Endothelial cell (in vitro differentiated cells): ENCODE measurements around the gene TIPRL. TPM values are rescaled to one million over a fixed set of nuclear protein-coding genes. Genes with fewer than 3 reads are reported as not detected.

Experiments
- DNase-seq: peaks from one replicate; pipeline ENCODE4 v3.0.0; 2021; ENCODE audit warnings: low spot score
- H3K27ac Mint-ChIP-seq: one replicate; pipeline ENCODE4 v1.8.0; 2021; ENCODE audit warnings: mixed read lengths, inconsistent platforms; ENCODE audit not compliant: unreplicated experiment
- H3K27me3 Mint-ChIP-seq: one replicate; pipeline ENCODE4 v1.8.0; 2021; ENCODE audit warnings: mild to moderate bottlenecking, moderate library complexity, mixed read lengths, inconsistent platforms; ENCODE audit not compliant: unreplicated experiment
- H3K36me3 Mint-ChIP-seq: one replicate; pipeline ENCODE4 v1.8.0; 2021; ENCODE audit warnings: mild to moderate bottlenecking, low read depth, mixed read lengths, inconsistent platforms; ENCODE audit not compliant: unreplicated experiment
- H3K4me1 Mint-ChIP-seq: one replicate; pipeline ENCODE4 v1.8.0; 2021; ENCODE audit warnings: mild to moderate bottlenecking, mixed read lengths, inconsistent platforms; ENCODE audit not compliant: unreplicated experiment
- H3K4me3 Mint-ChIP-seq: one replicate; pipeline ENCODE4 v1.8.0; 2021; ENCODE audit warnings: mild to moderate bottlenecking, mixed read lengths, inconsistent platforms; ENCODE audit not compliant: unreplicated experiment
- H3K9me3 Mint-ChIP-seq: one replicate; pipeline ENCODE4 v1.8.0; 2021; ENCODE audit warnings: mixed read lengths, inconsistent platforms; ENCODE audit not compliant: unreplicated experiment
- total RNA-seq: library from RNA; stranded (reverse); fragmentation: NEBNext Ultra II Directional; extraction: Animal tissue kit (Norgen Biotek cat#: 25700); gene quantifications from one replicate; pipeline ENCODE4 v1.2.1, GENCODE V29; 2021; ENCODE audit not compliant: unreplicated experiment
- TF ChIP-seq, protein P1 (sequence below): fragments of 200-600 bp; sonication (generic); IDR thresholded peaks from one replicate; pipeline ENCODE4 v1.5.0; 2021; ENCODE audit warnings: antibody characterized with exemption; ENCODE audit not compliant: unreplicated experiment

Gene TIPRL
- total RNA-seq, 1 donor from 2014 or later: 34.2 TPM

DNA sequence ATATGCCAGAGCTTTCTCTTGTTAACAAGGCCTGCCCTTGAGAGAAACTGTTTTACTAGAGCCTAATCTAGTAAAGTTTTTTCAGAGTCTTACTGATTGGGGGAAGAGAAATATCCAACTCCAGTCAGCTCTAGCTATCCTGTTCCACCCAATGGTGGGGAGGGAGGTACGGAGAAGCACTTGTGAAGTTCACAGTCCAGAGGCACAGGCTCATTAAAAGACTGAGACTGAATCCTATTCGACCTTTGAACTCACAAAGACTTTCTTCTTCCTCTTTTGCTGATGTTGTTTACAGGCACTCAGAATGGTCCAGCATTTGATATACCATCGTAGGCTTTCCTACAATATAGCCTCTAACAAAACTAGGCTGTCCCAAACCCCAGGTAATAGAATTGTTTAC lies 31.6 kb downstream of the TIPRL start:
- H3K27ac Mint-ChIP-seq: no peak overlapping the region
- H3K9me3 Mint-ChIP-seq: no peaks in the 10 kb centered on the region
- H3K4me3 Mint-ChIP-seq: no peak overlapping the region
- H3K27me3 Mint-ChIP-seq: no peaks in the 10 kb centered on the region
- H3K36me3 Mint-ChIP-seq: peaks cover 7% of the 10 kb centered on the region
- no peaks in the 10 kb centered on the region for H3K4me1 Mint-ChIP-seq
- TF ChIP-seq, protein P1, sequence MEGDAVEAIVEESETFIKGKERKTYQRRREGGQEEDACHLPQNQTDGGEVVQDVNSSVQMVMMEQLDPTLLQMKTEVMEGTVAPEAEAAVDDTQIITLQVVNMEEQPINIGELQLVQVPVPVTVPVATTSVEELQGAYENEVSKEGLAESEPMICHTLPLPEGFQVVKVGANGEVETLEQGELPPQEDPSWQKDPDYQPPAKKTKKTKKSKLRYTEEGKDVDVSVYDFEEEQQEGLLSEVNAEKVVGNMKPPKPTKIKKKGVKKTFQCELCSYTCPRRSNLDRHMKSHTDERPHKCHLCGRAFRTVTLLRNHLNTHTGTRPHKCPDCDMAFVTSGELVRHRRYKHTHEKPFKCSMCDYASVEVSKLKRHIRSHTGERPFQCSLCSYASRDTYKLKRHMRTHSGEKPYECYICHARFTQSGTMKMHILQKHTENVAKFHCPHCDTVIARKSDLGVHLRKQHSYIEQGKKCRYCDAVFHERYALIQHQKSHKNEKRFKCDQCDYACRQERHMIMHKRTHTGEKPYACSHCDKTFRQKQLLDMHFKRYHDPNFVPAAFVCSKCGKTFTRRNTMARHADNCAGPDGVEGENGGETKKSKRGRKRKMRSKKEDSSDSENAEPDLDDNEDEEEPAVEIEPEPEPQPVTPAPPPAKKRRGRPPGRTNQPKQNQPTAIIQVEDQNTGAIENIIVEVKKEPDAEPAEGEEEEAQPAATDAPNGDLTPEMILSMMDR: no peak
- no peak for DNase-seq

DNA sequence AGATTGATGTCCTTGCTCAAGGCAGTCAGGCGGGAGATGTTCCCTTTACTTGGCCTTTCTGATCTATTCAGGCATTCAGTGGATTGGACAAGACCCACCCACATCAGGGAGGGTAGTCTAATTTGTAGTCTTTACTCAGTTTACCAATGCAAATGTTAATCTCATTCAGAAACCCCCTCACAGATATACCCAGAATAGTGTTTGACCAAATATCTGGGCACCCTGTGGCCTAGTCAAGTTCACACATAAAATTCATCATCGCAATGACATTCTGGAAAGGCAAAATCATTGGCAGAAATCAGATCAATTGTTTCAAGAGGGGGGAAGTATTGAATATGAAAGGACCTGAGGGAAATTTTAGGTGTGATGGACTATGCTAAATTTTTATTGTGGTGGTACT lies 34.6 kb downstream of the TIPRL start:
- no peaks in the 10 kb centered on the region for H3K36me3 Mint-ChIP-seq
- no peaks in the 10 kb centered on the region for H3K9me3 Mint-ChIP-seq
- H3K4me3 Mint-ChIP-seq: no peak overlapping the region
- no peaks in the 10 kb centered on the region for H3K27me3 Mint-ChIP-seq
- no peak overlapping the region for H3K27ac Mint-ChIP-seq
- no peaks in the 10 kb centered on the region for H3K4me1 Mint-ChIP-seq
- TF ChIP-seq, protein P1: no peak
- no peak for DNase-seq

DNA sequence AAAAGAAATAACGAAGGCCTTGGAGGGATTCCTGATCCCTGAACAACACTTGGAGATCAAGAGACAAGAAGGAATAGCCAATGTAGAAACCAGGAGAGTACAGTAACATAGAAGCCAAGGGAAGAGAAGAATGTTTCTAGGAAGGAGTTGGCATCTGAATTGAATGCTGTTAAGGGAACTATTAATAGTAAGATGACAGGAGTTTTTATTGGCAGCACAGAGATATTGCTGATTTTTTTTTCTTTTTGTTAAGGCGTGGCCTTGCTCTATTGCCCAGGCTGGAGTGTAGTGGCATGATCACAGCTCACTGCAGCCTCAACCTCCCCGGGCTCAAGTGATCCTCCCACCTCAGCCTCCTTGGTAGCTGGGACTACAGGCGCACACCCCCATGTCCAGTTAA lies 37.4 kb downstream of the TIPRL start:
- H3K9me3 Mint-ChIP-seq: no peaks in the 10 kb centered on the region
- peaks cover 3% of the 10 kb centered on the region for H3K27me3 Mint-ChIP-seq
- TF ChIP-seq, protein P1: no peak
- DNase-seq: no peak
- no peak overlapping the region for H3K27ac Mint-ChIP-seq
- no peaks in the 10 kb centered on the region for H3K4me1 Mint-ChIP-seq
- H3K36me3 Mint-ChIP-seq: no peaks in the 10 kb centered on the region
- no peak overlapping the region for H3K4me3 Mint-ChIP-seq

DNA sequence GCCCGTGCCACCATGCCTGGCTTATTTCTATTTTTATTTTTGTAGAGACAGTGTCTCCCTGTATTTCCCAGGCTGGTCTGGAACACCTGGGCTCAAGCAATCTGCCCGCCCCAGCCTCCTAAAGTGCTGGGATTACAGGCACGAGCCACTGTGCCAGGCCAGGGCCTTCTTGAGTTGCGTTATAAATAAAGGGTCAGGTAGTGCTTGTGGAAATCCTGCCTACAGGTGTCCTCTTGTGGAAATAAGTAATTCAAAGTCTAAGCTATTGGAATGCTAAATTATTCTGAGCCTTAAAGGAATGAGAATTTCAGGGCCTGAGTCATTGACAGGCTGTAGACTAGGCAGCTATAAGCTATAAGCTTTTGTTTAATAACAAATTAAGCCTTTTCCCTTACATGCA lies 38.9 kb downstream of the TIPRL start:
- Mint-ChIP-seq H3K27me3 (peaks cover 3% of the 10 kb centered on the region), H3K4me3 (no peak overlapping the region), H3K36me3 (no peaks in the 10 kb centered on the region), H3K4me1 (no peaks in the 10 kb centered on the region), H3K27ac (no peak overlapping the region), H3K9me3 (no peaks in the 10 kb centered on the region)
- TF ChIP-seq, protein P1: no peak
- DNase-seq: no peak

DNA sequence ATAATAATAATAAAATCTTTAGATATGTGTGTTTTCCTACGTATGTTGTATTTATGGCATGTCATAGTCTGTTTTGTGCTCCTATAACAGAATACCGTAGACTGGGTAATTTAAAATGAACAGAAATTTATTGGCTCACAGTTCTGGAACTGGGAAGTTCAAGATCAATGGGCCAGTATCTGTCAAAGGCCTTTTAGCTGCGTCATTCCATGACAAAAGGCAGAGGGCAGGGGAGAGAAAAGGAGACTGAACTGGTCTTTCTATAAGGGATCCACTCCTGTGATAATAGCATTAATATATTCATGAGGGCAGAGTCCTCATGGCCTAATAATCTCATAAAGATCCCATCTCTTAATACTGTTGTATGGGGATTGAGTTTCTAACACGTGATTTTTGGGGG lies 39.9 kb downstream of the TIPRL start:
- Mint-ChIP-seq H3K27me3 (peaks cover 3% of the 10 kb centered on the region), H3K9me3 (no peaks in the 10 kb centered on the region), H3K27ac (no peak overlapping the region), H3K4me3 (no peak overlapping the region), H3K36me3 (no peaks in the 10 kb centered on the region), H3K4me1 (no peaks in the 10 kb centered on the region)
- TF ChIP-seq, protein P1: no peak
- DNase-seq: no peak
